Activated CD4-positive, alpha-beta memory T cell treated with anti-CD3 and anti-CD28 coated beads, Interleukin-2, amount 10 ng/mL, durations not matched to agents 7 days and 5 days (primary cell): ENCODE data around the gene COX6B2. TPM values are rescaled to one million over a fixed set of nuclear protein-coding genes. Genes with fewer than 3 reads are reported as not detected.

Source experiments
- CTCF ChIA-PET: fragments of 350-600 bp; sonication (Branson Sonifier 250); formaldehyde crosslinking; loops from one replicate; lab custom pipeline; 2021; ENCODE audit warnings: antibody characterized with exemption, inconsistent platforms; lab: Charles Lee
- POLR2A ChIA-PET: fragments of 350-600 bp; sonication (Branson Sonifier 250); formaldehyde crosslinking; loops from one replicate; lab custom pipeline; 2021; ENCODE audit warnings: antibody characterized with exemption; lab: Charles Lee
- DNase-seq: peaks from one replicate; pipeline ENCODE4 v3.0.0-alpha.2; 2020
- H3K27ac Mint-ChIP-seq: one replicate; pipeline ENCODE4 v1.8.0; 2021; ENCODE audit warnings: mild to moderate bottlenecking, mixed read lengths
- H3K27me3 Mint-ChIP-seq: one replicate; pipeline ENCODE4 v1.8.0; 2021; ENCODE audit warnings: mixed read lengths
- H3K36me3 Mint-ChIP-seq: one replicate; pipeline ENCODE4 v1.8.0; 2021; ENCODE audit warnings: low read depth, mixed read lengths
- H3K4me1 Mint-ChIP-seq: one replicate; pipeline ENCODE4 v1.8.0; 2021; ENCODE audit warnings: mixed read lengths
- H3K4me3 Mint-ChIP-seq: one replicate; pipeline ENCODE4 v1.8.0; 2021; ENCODE audit warnings: mild to moderate bottlenecking, mixed read lengths
- H3K9me3 Mint-ChIP-seq: one replicate; pipeline ENCODE4 v1.8.0; 2021; ENCODE audit warnings: mixed read lengths
- total RNA-seq, 2 experiments: library from RNA; stranded (reverse); gene quantifications; one replicate each; pipeline ENCODE4 v1.2.3, GENCODE V29; 2021

Gene COX6B2
- total RNA-seq, 2 experiments from 2014 or later, result 0.83 to 2.0 TPM

DNA sequence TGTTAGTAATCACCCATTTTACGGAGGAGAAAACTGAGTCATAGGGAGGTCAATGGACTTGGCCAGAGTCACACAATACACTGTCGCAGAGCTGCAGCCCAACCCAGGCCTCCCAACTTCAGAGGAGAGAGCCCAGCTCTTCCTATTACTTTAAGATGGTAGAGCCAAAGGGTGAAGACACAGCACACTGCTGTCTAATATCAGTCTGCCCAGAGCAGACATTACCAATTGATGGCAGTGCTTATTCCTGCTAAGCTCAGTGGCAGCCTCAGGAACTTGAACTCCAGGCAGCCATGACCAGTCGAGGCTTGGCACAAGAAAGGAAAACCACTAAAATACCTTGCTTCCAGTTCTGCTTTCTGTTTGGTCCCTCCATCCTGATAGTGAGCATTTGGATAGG lies 47.8 kb downstream of the COX6B2 start:
- Mint-ChIP-seq H3K9me3 (no peaks in the 10 kb centered on the region), H3K27me3 (no peaks in the 10 kb centered on the region), H3K4me1 (peaks cover 8% of the 10 kb centered on the region), H3K36me3 (no peaks in the 10 kb centered on the region), H3K4me3 (no peak overlapping the region), H3K27ac (no peak overlapping the region)
- ChIA-PET CTCF (interaction anchor here (1.0 to 1.1 kb wide), 2 partner anchors 49 to 197 kb away, joined by 3 read pairs; no protein-coding TSS in a partner anchor), POLR2A (no interaction called here)
- DNase-seq, result no peak

- ChIA-PET CTCF (interaction anchor here (1.0 to 1.1 kb wide), 3 partner anchors 48 to 198 kb away, joined by 3 to 5 read pairs (median 3); no protein-coding TSS in a partner anchor), POLR2A (interaction anchor here (1.9 kb wide), 1 partner anchor 47 kb away, joined by 4 read pairs; the partner anchor contains the start of gene PPP6R1)
- Mint-ChIP-seq H3K4me3 (no peak overlapping the region), H3K9me3 (no peaks in the 10 kb centered on the region), H3K36me3 (no peaks in the 10 kb centered on the region), H3K27ac (no peak overlapping the region), H3K27me3 (no peaks in the 10 kb centered on the region), H3K4me1 (peaks cover 14% of the 10 kb centered on the region)
- DNase-seq, result no peak
Measured at GRCh38 chr19:55305983-55306562, 48.4 kb downstream of the COX6B2 start.

DNA sequence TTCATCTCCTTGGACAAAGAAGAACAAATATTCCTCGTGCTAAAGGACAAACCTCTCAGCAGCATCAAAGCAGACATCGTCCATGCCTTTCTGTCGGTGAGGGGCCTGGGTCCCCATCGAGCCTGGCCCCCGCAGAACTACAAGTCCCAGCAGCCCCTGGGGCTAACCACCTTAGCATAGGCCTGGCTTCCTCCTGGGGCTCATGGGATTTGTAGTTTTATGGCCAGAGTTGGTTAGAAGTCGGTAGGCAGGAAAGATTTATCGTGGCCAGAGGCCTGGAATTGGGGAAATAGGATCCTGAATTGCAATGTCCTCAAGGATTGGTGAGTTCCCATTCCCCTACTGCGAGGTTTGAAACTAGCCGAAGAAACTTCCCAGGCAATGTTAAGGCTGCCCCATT lies 49.0 kb downstream of the COX6B2 start:
- ChIA-PET POLR2A (interaction anchor here (1.9 kb wide), 1 partner anchor 46 kb away, joined by 4 read pairs; the partner anchor contains the start of gene PPP6R1), CTCF (interaction anchor here (1.0 kb wide), 1 partner anchor 164 kb away, joined by 5 read pairs; no protein-coding TSS in a partner anchor)
- peaks cover 14% of the 10 kb centered on the region for H3K4me1 Mint-ChIP-seq
- H3K4me3 Mint-ChIP-seq, result no peak overlapping the region
- peak; percentile 58 for DNase-seq
- no peaks in the 10 kb centered on the region for H3K9me3 Mint-ChIP-seq
- H3K36me3 Mint-ChIP-seq, result no peaks in the 10 kb centered on the region
- peak overlapping the region; percentile 44 for H3K27ac Mint-ChIP-seq
- no peaks in the 10 kb centered on the region for H3K27me3 Mint-ChIP-seq

GRCh38 chr19:55304980-55305379 lies 49.5 kb downstream of the COX6B2 start:
- CTCF ChIA-PET, result no interaction called here

GRCh38 chr19:55304279-55304978 lies 50.1 kb downstream of the COX6B2 start:
- Mint-ChIP-seq H3K4me1 (peaks cover 14% of the 10 kb centered on the region), H3K27me3 (peaks cover 2% of the 10 kb centered on the region), H3K27ac (no peak overlapping the region), H3K9me3 (no peaks in the 10 kb centered on the region), H3K36me3 (no peaks in the 10 kb centered on the region), H3K4me3 (no peak overlapping the region)
- CTCF ChIA-PET, result no interaction called here
- POLR2A ChIA-PET, result interaction anchor here (1.9 kb wide), 1 partner anchor 45 kb away, joined by 4 read pairs; the partner anchor contains the start of gene PPP6R1
- DNase-seq, result peak; percentile 52

More at GRCh38 chr19:55304980-55305379, 49.5 kb downstream of the COX6B2 start:
- Mint-ChIP-seq H3K4me1 (peaks cover 14% of the 10 kb centered on the region), H3K27ac (no peak overlapping the region), H3K9me3 (no peaks in the 10 kb centered on the region), H3K36me3 (no peaks in the 10 kb centered on the region), H3K27me3 (no peaks in the 10 kb centered on the region), H3K4me3 (no peak overlapping the region)
- no peak for DNase-seq
- POLR2A ChIA-PET, result interaction anchor here (1.9 kb wide), 1 partner anchor 46 kb away, joined by 4 read pairs; the partner anchor contains the start of gene PPP6R1

DNA sequence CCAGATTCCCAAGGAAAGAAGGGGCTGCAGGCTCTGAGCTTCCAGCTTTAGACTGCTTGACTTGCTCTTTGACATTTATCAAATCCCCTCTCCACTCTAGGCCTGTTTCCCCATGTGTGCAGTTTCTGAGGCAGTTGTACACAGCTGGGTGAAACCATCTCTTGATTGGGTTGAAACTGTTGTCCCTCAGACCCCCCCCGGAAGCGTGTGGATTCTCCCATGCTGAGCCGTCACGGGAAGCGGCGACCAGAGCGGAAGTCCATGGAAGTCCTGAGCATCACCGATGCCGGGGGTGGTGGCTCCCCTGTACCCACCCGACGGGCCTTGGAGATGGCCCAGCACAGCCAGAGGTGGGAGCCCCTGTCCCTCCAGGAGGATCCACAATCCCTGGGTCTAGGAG lies 51.0 kb downstream of the COX6B2 start:
- Mint-ChIP-seq H3K27ac (no peak overlapping the region), H3K4me1 (peaks cover 14% of the 10 kb centered on the region), H3K9me3 (no peaks in the 10 kb centered on the region), H3K27me3 (peaks cover 2% of the 10 kb centered on the region), H3K4me3 (no peak overlapping the region), H3K36me3 (no peaks in the 10 kb centered on the region)
- ChIA-PET CTCF (interaction anchor here (0.6 to 3.8 kb wide), 6 partner anchors 11 to 170 kb away, joined by 3 to 41 read pairs (median 28); partner anchors contain the start of genes KMT5C, TMEM150B and TMEM238), POLR2A (interaction anchor here (3.1 kb wide), 1 partner anchor 35 kb away, joined by 22 read pairs; the partner anchor contains the start of gene KMT5C)
- no peak for DNase-seq

GRCh38 chr19:55302318-55302703 lies 52.2 kb downstream of the COX6B2 start:
- peak overlapping the region; percentile 76 for H3K4me3 Mint-ChIP-seq
- H3K9me3 Mint-ChIP-seq, result no peaks in the 10 kb centered on the region
- ChIA-PET CTCF (interaction anchor here (0.6 to 3.8 kb wide), 19 partner anchors 10 to 165 kb away, joined by 3 to 41 read pairs (median 8); partner anchors contain the start of genes HSPBP1, KMT5C, TMEM150B and TMEM238), POLR2A (interaction anchor here (1.2 to 3.1 kb wide), 5 partner anchors 36 to 105 kb away, joined by 3 to 23 read pairs (median 10); partner anchors contain the start of genes KMT5C, TMEM238 and UBE2S)
- H3K27ac Mint-ChIP-seq, result peak overlapping the region; percentile 73
- DNase-seq, result no peak
- H3K4me1 Mint-ChIP-seq, result peaks cover 14% of the 10 kb centered on the region
- H3K36me3 Mint-ChIP-seq, result no peaks in the 10 kb centered on the region
- H3K27me3 Mint-ChIP-seq, result peaks cover 2% of the 10 kb centered on the region

- Mint-ChIP-seq H3K27ac (peak overlapping the region; percentile 73), H3K36me3 (no peaks in the 10 kb centered on the region), H3K4me3 (peak overlapping the region; percentile 76), H3K9me3 (no peaks in the 10 kb centered on the region), H3K27me3 (peaks cover 2% of the 10 kb centered on the region), H3K4me1 (peaks cover 14% of the 10 kb centered on the region)
- ChIA-PET POLR2A (interaction anchor here (0.6 to 3.1 kb wide), 8 partner anchors 31 to 106 kb away, joined by 3 to 23 read pairs (median 5); partner anchors contain the start of genes KMT5C, TMEM238 and UBE2S), CTCF (interaction anchor here (0.6 to 3.8 kb wide), 35 partner anchors 9 to 331 kb away, joined by 3 to 41 read pairs (median 5); partner anchors contain the start of genes HSPBP1, KMT5C, PPP6R1 and TMEM150B)
- peak; percentile 94 for DNase-seq
Measured at GRCh38 chr19:55301459-55302317, 52.8 kb downstream of the COX6B2 start.

GRCh38 chr19:55300886-55301458 lies 53.5 kb downstream of the COX6B2 start:
- Mint-ChIP-seq H3K27me3 (peaks cover 2% of the 10 kb centered on the region), H3K9me3 (no peaks in the 10 kb centered on the region), H3K4me3 (peak overlapping the region; percentile 76), H3K4me1 (peaks cover 14% of the 10 kb centered on the region), H3K36me3 (no peaks in the 10 kb centered on the region), H3K27ac (no peak overlapping the region)
- ChIA-PET POLR2A (interaction anchor here (0.6 to 3.1 kb wide), 7 partner anchors 30 to 106 kb away, joined by 3 to 23 read pairs (median 6); partner anchors contain the start of genes KMT5C, TMEM238 and UBE2S), CTCF (interaction anchor here (0.6 to 3.8 kb wide), 33 partner anchors 9 to 332 kb away, joined by 3 to 41 read pairs (median 5); partner anchors contain the start of genes HSPBP1, KMT5C, PPP6R1 and TMEM150B)
- DNase-seq, result no peak

GRCh38 chr19:55299991-55300390 lies 54.5 kb downstream of the COX6B2 start:
- DNase-seq, result no peak
- no peak overlapping the region for H3K4me3 Mint-ChIP-seq
- ChIA-PET POLR2A (no interaction called here), CTCF (interaction anchor here (3.8 kb wide), 1 partner anchor 8 kb away, joined by 41 read pairs; no protein-coding TSS in a partner anchor)
- peaks cover 10% of the 10 kb centered on the region for H3K4me1 Mint-ChIP-seq
- H3K27ac Mint-ChIP-seq, result no peak overlapping the region
- H3K36me3 Mint-ChIP-seq, result no peaks in the 10 kb centered on the region
- peaks cover 2% of the 10 kb centered on the region for H3K27me3 Mint-ChIP-seq
- no peaks in the 10 kb centered on the region for H3K9me3 Mint-ChIP-seq
